HepG2 (cell line): ENCODE results near the gene MT1F. TPM values are rescaled to one million over a fixed set of nuclear protein-coding genes. Genes with fewer than 3 reads are reported as not detected.

Experiments
- BCL3 ChIP-seq: sonication (generic); formaldehyde crosslinking; IDR thresholded peaks from 2 replicates; pipeline ENCODE4 v1.5.1; 2020; ENCODE audit warnings: mild to moderate bottlenecking, missing genetic modification reagents, moderate library complexity
- KMT2A ChIP-seq: sonication (generic); formaldehyde crosslinking; IDR thresholded peaks from 2 replicates; pipeline ENCODE4 v1.4.0; 2020; ENCODE audit warnings: missing genetic modification reagents
- PHF8 ChIP-seq: sonication (generic); formaldehyde crosslinking; IDR thresholded peaks from 2 replicates; pipeline ENCODE4 v1.5.0; 2020; ENCODE audit warnings: missing genetic modification reagents
- RFX1 ChIP-seq: fragments of 450-650 bp; IDR thresholded peaks from 2 replicates; pipeline ENCODE4 v1.6.1; 2017
- UBTF ChIP-seq: sonication (generic); formaldehyde crosslinking; IDR thresholded peaks from 2 replicates; pipeline ENCODE4 v1.4.0; 2020; ENCODE audit warnings: mild to moderate bottlenecking, missing genetic modification reagents
- ZFP36L2 ChIP-seq: sonication (generic); formaldehyde crosslinking; IDR thresholded peaks from 2 replicates; pipeline ENCODE4 v1.4.0; 2020; ENCODE audit warnings: missing genetic modification reagents
- ZFP62 ChIP-seq: sonication (generic); formaldehyde crosslinking; IDR thresholded peaks from 2 replicates; pipeline ENCODE4 v1.4.0; 2020; ENCODE audit warnings: missing genetic modification reagents
- ZNF280D ChIP-seq: sonication (generic); formaldehyde crosslinking; IDR thresholded peaks from 2 replicates; pipeline ENCODE4 v1.5.1; 2020; ENCODE audit warnings: mild to moderate bottlenecking, missing genetic modification reagents
- ZNF33B ChIP-seq: sonication (generic); formaldehyde crosslinking; IDR thresholded peaks from 2 replicates; pipeline ENCODE4 v1.5.1; 2020; ENCODE audit warnings: mild to moderate bottlenecking, missing genetic modification reagents
- ZNF691 ChIP-seq: sonication (generic); formaldehyde crosslinking; IDR thresholded peaks from 2 replicates; pipeline ENCODE4 v1.4.0; 2020; ENCODE audit warnings: missing genetic modification reagents, low read depth, mild to moderate bottlenecking, borderline replicate concordance
- ZNF746 ChIP-seq: sonication (generic); formaldehyde crosslinking; IDR thresholded peaks from 2 replicates; pipeline ENCODE4 v1.8.0; 2022; ENCODE audit warnings: mild to moderate bottlenecking, missing genetic modification reagents
- polyA plus RNA-seq, 8 experiments: library from polyadenylated mRNA; depleted of rRNA in 3 of 8; stranded (reverse) in 7 of 8; unstranded in 1 of 8; fragments of >200 nt; fragmentation: Illumina TruSeq in 4 of 8; extraction: Trizol in 4 of 8; gene quantifications; 2 replicates each; pipeline versions ENCODE4 v1.2.1 to v1.2.3, GENCODE V29; 2011 to 2016; ENCODE audit warnings: low read depth in 4 of 8, missing spikeins in 1 of 8, mixed read lengths in 1 of 8; ENCODE audit not compliant: insufficient read depth in 1 of 8
- total RNA-seq, 5 experiments: library from RNA; depleted of rRNA; stranded (reverse); fragments of >200 nt; fragmentation: Illumina TruSeq; extraction: Trizol; gene quantifications; 2 replicates each; pipeline ENCODE4 v1.2.3, GENCODE V29; 2016; ENCODE audit warnings: low read depth in 1 of 5
- TF ChIP-seq, protein P1 (sequence below): sonication (generic); formaldehyde crosslinking; IDR thresholded peaks from 2 replicates; pipeline ENCODE4 v1.4.0; 2020; ENCODE audit warnings: missing genetic modification reagents

Gene MT1F
- total and polyA plus RNA-seq, 2 of the 13 experiments (the other 11 are each of a cell fraction or from before 2014, with no cell fraction given): 1.9 to 169 TPM

DNA sequence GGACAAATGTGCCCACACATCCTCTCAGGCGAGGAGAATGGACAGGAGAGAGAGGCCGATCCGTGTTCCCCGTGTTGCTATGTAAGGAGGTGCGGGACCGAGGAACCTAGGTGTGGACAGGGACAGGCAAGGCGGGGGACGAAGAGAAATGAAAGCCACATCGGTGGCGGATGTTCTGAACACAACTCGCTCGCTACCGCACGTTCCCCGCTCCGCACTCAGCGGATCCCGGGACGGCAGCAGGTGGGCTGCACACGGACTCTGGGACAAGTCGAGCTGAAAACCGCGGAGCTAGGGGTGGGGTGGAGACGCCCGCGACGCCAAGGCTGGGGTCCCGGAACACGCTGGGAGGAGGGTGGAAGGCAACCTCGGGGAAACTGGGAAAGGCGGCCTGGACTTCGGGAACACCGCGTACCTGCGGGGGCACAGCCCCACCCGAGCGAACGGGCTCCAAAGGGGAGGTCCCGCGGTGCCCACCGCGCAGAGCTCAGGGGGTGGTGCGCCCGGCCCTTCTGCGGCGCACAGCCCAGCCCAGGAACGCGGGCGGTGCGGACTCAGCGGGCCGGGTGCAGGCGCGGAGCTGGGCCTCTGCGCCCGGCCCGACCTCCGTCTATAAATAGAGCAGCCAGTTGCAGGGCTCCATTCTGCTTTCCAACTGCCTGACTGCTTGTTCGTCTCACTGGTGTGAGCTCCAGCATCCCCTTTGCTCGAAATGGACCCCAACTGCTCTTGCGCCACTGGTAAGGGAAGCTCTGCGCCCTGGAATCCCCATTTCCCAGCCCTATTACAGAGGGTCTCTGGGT lies 32.4 kb upstream of the MT1F start, which contains the start of gene MT1E (continued):
- no peak for TF ChIP-seq ZNF691
- TF ChIP-seq, protein P1, sequence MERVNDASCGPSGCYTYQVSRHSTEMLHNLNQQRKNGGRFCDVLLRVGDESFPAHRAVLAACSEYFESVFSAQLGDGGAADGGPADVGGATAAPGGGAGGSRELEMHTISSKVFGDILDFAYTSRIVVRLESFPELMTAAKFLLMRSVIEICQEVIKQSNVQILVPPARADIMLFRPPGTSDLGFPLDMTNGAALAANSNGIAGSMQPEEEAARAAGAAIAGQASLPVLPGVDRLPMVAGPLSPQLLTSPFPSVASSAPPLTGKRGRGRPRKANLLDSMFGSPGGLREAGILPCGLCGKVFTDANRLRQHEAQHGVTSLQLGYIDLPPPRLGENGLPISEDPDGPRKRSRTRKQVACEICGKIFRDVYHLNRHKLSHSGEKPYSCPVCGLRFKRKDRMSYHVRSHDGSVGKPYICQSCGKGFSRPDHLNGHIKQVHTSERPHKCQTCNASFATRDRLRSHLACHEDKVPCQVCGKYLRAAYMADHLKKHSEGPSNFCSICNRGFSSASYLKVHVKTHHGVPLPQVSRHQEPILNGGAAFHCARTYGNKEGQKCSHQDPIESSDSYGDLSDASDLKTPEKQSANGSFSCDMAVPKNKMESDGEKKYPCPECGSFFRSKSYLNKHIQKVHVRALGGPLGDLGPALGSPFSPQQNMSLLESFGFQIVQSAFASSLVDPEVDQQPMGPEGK (CRISPR knock-in tag): peak; percentile 64; the same call in 1 of the 2 replicates
- TF ChIP-seq ZNF280D (CRISPR knock-in tag): peak; percentile 56; the same call in 1 of the 2 replicates
- TF ChIP-seq UBTF: peak; percentile 55; the same call in 1 of the 2 replicates
- peak; percentile 36 for TF ChIP-seq BCL3 (CRISPR knock-in tag)
- TF ChIP-seq ZNF746 (CRISPR knock-in tag): 0 out of 2 replicates have a peak, but pooled peaks have one; percentile 29
- TF ChIP-seq PHF8 (CRISPR knock-in tag): peak; percentile 64; the same call in 1 of the 2 replicates
- no peak for TF ChIP-seq KMT2A (CRISPR knock-in tag)
- TF ChIP-seq ZNF33B: no peak; the same call in none of the 2 replicates
- TF ChIP-seq RFX1: no peak
- TF ChIP-seq ZFP36L2 (CRISPR knock-in tag): no peak
- no peak; the same call in 1 of the 2 replicates for TF ChIP-seq ZFP62 (CRISPR knock-in tag)
